Renal cortex interstitium (tissue), 11 donors: Measurements from ENCODE around the gene SUMO3. TPM values are rescaled to one million over a fixed set of nuclear protein-coding genes. Genes with fewer than 3 reads are reported as not detected.

Source experiments
- DNase-seq, 11 donors: peaks; one replicate each; pipeline ENCODE4 v3.0.0-alpha.2; 2013; ENCODE audit warnings: low read depth in 9 of 11, low spot score in 4 of 11; ENCODE audit errors: extremely low read depth in 1 of 11
- polyA plus RNA-seq, 3 donors: library from polyadenylated mRNA; unstranded; fragments of 120-200 nt; gene quantifications; one replicate each; pipeline ENCODE4 v1.2.1, GENCODE V29; 2013; ENCODE audit not compliant: insufficient read length in 3 of 3

Gene SUMO3
- polyA plus RNA-seq, 3 donors: 93.3 to 123 (median 115) TPM

DNA sequence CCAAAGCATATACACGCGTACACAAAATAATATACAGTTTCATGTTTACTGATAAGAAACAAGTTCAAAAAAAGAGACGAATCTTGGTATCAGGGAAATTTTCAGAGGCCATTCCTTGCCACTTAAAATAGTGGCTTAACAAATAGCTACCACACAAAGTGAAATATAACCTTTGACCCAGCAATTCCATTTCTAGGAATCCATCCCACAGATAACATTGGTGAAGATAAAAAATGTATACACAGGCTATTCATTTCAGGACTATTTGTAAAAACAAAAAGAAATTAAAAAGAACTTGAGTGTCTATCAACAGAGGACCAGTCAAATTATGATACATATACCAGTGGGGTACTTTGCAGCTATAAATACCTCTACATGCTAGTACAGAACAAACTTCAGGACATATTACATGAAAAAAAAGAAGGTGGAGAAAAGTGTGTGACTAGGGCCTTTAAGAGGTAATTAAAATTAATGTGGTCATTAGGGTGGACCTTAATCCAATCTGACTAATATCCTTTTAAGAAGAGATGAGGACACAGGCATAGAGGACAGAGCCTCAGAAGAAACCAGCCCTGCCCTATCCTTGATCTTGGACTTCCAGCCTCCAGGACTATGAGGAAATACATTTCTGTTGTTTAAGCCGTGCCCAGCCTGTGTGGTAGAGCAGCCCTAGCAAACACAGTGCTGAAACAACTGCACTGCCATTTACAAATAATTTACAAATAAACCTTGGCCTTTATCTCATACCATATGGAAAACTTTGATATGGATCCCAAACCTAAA, 24.1 kb downstream of the SUMO3 start:
- no peak for DNase-seq

DNA sequence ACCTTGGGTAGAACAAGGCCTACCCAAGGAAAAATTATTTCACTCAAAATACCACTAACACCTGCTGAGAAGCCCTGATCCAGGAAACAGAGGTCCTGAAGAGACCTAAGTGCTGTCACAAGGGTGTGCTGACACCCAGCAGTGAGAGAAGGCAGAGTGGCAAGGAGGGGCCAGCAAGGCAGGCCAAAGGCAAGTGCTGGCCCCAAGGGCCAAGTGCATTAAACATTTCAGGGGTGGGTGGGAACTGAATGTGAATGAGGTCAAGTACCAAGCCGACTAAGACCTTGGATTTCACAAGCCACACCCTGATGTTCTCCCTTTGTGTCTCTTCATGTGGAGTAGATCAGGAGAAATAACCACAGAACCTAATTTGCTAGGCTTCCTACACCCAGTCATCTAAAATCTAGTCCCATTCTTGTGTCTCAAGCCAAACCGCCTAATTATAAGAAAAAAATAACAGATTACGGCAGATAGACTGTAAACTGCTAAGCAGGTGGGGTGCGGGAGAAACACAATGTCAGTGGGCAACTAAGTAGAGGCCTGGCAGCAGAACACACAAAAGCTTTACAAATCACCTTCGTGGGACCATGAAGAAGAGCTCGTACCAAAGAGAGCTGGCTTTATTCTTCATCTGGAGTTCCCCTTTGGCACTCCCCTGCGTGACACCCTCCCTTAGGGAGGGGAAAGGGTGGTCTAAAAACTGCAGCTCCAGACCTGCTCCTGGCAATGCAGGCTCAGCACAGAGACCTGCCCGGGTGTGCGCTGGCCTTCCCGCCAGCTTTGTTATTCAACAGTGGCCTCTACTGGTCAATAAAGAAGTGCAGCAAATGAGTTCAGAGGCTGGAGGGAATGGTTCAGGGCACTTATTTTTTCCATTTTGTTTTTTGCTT, 24.9 kb downstream of the SUMO3 start:
- peak in 3 of 11 donors; percentile 56 to 77 (median 60) for DNase-seq

DNA sequence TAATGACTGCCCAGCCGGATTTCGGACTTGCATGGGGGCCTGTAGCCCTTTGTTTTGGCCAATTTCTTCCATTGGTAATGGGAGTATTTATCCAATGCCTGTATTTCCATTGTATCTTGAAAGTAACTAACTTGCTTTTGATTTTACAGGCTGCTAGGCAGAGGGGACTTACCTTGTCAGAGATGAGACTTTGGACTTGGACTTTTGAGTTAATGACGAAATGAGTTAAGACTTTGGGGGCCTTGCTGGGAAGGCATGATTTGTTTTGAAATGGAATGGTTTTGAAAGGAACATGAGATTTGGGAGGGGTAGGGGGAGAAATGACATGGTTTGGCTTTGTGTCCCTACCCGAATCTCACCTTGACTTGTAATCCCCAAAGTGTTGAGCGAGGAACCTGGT, 25.9 kb downstream of the SUMO3 start:
- DNase-seq: no peak

DNA sequence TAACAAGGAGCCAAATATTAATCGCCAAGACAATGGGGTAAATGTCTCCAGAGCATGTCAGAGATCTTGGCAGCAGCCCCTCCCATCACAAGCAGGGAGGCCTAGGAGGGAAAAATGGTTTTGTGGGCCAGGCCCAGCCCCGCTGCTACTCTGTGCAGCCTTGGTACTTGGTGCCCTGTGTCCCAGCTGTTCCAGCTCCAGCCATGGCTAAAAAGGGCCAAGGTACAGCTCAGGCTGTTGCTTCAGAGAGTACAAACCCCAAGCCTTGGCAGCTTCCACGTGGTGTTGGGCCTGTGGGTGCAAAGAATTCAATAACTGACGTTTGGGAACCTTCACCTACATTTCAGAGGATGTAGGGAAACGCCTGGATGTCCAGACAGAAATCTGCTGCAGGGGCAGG, 26.6 kb downstream of the SUMO3 start:
- DNase-seq: no peak

DNA sequence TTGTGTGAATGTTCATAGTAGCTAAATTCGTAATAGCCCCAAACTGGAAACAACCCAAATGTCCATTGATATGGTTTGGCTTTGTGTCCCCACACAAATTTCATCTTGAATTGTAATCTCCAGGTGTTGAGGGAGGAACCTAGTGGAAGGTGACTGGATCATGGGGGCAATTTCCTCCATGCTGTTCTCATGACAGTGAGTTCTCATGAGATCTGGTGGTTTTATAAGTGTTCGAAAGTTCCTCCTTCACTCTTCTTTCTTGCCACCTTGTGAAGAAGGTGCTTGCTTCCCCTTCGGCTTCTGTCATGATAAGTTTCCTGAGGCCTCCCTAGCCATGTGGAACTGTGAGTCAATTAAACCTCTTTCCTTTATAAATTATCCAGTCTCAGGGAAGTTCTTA, 27.5 kb downstream of the SUMO3 start:
- no peak for DNase-seq

DNA sequence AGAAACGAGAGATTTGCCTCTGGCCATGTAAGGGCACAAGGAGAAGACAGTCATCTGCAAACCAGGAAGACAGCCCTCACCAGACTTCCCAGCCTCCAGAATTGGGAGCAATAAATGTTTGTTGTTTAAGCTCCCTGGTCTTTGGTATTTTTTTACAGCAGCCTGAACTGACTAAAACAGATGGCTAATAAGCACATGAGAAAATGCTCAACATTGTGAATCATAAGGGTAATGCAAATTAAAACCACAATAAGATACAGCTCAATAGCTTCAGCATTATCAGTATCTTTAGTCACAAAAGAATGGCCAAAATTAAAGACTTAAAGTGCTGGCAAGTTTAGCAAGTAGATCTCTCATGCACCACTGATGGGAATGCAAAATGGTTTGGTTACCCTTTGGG, 28.0 kb downstream of the SUMO3 start:
- no peak for DNase-seq

DNA sequence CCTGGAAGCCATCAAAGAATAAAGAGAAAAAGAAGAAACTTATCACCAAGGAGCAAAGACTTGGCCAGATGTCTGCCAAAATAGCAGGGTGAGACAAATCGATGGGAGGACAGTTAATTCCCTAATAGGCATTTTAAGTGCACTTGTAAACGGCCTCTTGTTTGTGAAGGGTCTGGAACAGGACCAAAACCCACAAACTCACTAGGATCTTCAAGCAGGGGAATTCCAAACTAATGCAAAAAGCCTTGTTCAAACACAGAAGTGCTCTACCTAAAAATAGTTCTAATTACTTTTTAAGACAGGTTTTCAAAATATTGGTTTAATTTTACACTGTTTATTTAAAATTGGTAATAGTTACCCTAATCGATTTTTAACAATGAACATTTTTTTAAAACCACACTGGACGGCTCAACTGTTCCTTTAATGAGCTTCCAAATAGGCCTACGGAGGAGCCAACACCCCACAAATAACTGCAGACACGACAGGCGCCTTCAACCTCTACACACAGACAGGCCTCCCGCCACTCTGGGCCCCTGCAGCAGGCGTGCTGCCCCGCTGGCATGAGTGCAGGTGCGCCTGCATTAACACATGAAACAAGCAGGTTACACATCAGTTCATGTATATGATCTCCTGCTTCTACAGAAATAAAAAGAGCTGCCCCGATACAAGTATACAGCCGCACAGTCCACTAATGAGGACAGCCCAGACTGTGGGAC, 32.1 kb downstream of the SUMO3 start:
- no peak for DNase-seq

DNA sequence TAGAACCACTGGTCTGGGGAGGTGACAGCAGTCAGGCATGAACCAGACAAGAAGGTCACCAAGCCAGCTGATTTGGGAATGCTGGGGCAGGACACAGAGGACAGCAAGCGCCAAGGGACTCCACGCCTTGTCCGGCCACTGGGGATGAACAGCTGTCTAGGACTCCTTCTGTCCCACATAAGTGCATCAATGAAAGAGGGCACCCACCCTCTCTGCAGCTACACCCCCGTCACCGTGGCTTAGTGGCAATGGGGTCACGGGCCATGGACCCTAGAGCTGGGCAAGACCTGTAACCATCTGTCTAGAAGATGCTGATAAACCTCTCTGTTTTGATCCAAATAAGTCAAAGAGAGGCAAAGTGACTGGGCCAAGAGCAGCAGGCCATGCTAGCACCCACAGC, 33.1 kb downstream of the SUMO3 start:
- DNase-seq: no peak

DNA sequence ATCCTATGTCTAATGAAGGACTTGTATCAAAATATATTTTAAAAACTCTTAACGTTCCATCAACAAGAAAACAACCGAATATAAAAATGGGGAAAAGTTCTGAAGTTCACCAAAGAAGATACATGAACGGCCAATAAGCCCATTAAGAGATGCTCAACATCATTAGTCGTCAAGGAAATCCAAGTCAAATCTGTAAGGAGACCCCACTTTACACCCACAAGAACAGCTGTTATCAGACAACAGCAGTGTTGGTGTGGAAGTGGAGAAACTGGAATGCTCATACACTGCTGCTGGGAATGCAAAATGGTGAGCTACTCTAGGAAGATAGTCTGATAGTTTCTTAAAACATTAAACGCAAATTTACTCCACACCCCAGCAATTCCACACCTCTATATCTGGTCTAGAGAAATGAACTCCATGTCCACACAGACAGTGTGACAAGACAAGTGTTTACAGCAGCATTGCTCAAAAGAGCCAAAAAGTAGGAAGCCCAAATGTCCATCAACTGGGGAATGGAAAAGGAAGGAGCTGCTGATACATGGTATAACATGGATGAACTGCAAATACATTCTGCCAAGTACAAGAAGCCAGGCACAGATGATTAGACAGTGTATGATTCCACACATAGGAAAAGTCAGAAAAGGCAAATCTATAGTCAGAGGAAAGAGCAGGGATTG, 34.7 kb downstream of the SUMO3 start:
- DNase-seq: no peak

DNA sequence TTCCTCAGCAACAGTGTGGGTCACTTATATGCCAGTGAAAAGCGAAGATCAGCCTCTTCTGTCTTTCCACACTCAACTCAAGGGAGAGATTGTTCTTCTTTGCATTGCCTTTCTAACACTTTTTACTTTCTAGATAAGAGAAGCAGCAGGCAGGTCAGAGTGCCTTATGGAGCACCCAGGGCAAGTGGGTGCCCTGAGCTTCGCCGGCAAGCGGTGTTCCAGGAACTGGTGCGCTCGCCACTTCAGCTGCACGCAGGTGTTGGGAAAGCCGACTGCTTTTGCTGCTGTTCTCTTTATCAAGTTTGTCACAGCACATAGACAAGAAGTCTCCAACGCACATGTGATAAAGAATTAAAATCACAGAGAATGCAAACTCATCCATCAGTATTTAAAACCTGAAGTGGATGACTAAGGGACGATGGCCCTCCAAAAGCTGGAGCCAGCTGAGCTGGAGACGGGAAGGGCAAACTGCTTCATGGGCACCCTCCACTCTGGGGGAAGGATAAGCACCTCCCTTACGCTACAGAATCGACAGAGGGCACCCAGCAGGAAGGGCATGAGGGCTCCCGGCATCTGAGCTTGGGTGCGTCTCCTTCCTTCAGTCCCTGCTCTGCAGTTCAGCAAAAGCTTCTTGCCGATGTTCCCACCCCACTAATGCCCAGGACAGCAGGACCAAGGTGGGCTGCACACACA, 36.9 kb downstream of the SUMO3 start:
- no peak for DNase-seq

DNA sequence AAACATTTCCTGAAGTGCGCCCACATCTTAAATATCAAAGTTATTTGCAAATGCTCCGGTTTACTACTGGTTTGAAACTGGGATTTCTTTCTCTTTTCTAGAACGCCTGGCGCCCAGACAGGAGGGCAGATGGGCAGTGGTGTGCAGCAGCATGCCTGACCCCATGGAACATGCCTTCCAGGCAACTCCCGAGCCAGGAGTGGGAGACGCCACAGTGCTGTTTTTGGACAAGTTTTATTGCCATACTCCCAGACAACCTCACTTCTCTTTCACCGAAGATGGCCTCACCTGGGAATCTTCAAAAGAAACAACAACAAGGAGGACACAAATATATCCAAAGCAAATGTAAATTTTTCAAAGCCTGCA, 37.7 kb downstream of the SUMO3 start:
- DNase-seq: no peak

DNA sequence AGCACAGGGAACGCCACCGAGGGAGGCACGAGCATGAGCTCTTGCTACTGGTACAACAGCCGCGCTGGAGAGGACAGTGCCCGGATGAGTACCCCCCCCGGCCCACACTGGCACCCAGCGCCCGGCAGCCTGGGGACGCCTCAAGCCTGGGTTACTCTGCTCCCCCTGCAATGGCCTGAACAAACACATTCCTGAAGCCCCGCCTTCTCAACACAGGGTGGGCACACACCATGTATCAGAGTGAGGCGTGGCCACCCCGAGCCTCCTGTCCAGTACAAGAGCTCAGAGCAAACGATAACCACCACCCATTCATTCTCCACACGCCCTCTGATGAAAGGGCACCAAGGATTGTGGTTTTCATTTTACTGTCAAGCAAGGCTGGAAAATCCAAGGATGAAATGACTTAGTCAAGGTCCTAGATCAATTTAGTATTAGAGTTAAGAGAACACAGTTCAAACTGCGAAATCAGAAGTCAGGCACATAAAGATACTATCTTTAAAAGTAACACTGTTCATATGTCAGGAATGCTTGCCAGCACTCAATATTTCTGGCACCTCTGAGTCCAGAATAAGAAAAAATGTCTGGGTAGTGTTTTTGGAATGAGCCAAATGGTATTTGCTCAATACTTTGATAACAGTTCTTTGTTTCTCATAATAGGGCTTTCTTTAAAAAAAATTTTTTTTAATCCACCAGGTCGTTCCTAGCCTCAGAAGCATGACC, 38.3 kb downstream of the SUMO3 start:
- no peak for DNase-seq

DNA sequence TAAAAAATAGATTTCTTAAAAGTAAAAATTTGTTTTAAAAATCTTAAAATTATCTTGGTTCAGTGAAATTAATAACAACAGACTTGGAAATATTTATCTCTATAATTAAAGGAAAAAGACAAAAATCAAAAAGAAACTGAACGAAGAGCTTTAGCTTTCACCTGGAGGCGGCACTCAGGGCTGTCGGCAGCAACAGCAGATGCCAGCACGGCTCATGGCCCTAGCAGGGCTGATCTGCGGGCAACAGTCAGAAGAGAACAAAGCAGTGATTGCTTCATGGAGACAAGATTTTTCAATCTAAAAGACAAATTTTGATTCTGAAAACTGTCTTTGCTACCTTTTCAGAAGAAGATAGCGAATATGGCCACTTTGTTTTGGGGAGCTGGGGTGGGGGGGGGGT, 38.9 kb downstream of the SUMO3 start:
- DNase-seq: no peak

DNA sequence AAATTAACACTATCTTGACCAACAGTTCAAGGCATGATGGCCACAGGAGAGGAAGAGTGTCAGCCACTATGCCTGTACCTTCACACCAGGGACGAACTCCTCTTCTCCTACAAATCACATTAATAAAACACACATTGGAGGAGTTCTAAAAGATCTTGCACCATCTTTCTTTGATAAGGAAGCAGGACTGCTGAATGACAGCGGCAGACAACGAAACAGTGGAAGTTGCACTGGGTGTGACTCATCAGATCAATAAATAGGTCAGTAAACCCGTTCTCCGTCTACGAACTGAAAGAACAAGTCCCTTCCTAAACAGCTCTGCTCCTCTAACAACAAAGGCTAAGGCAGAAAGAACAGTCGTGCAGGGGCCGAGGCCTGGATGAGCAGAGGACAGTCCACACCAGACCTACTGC, 39.4 kb downstream of the SUMO3 start:
- no peak for DNase-seq

DNA sequence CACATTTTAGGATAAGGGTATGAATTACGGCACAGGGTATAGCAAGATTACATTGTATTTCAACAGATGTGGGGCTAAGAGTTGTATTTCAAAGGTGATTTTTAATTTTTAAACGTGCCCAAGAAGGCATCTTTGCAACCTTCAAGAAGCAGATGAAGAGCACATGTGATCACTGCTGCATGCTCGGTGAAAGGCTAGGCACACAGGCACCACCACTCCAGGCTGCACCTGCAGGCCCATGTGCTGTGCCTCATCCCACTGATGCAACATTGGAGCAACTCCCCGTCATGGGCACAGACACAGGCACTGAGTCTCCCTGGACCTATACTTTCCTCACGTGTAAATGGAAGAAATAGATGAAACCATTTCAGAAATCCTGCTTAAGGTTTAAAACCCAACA, 39.8 kb downstream of the SUMO3 start:
- DNase-seq: no peak

DNA sequence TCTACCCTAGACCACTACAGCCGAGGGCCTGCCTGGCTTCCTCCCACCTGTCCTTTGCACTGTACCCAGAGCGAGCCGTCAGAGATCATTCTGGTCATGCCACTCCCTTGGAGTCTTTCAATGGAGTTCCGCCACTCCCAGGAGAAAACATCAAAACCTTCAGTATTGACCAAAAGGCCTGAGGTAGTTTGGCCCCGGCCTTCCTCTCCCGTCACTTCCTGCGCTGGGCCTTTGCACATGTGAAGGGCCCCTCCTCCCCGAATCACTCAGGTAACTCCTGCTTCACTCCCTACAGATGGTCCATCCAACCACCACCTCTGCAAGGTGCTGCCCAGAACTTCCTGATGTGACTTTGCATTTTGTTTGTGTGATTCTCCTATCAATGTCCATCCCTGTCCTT, 42.9 kb downstream of the SUMO3 start:
- DNase-seq: no peak

DNA sequence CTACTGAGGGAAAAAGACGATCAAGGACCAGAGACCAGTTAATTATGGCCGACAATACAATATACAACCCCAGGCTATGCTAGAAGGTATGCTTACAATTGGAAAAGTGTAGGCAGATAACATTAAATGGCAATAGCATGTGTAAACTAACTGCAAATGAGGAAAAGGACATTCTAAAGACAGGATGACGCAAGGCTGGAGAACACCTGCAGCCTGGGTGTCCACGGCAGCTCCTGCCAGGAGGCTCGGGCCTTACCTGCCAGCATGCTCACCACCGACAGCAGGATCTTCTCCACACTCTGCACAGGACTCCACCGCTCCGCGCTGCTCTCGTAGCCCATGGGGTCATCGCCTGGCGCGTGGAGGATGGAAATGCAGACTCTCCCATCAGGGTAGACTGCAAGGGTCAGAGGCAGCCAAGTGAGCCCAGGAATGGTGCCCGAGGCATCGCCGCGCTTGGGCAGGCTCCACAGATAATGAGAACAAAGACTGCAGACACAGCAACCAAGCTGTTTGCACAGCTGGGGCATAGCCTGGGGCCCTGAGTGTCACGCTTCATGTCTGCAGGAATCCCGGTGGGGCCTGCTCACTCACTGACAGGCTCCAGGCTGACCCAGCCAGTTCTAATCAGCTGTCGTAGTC, 44.5 kb downstream of the SUMO3 start:
- DNase-seq: peak in 9 of 11 donors; percentile 60 to 89 (median 72)
